SK-N-SH treated with all-trans-retinoic acid at 6 μM for 48 hours (cell line): ENCODE measurements around the gene OR4Q2.

ENCODE experiments used
- ARNTL ChIP-seq: fragments of 450-650 bp; formaldehyde crosslinking; IDR thresholded peaks from 2 replicates; pipeline ENCODE4 v1.5.0; 2020; ENCODE audit warnings: low read depth, mild to moderate bottlenecking, moderate library complexity, borderline replicate concordance
- CREB5 ChIP-seq: fragments of 250-450 bp; sonication (Bioruptor Pico); IDR thresholded peaks from 2 replicates; pipeline ENCODE4 v1.5.1; 2020; ENCODE audit warnings: low read depth, mild to moderate bottlenecking, moderate library complexity
- ESRRG ChIP-seq: fragments of 250-450 bp; sonication (Bioruptor Pico); IDR thresholded peaks from 2 replicates; pipeline ENCODE4 v1.6.1; 2021; ENCODE audit warnings: mild to moderate bottlenecking
- ISL1 ChIP-seq: fragments of 250-450 bp; sonication (Bioruptor Pico); IDR thresholded peaks from 2 replicates; pipeline ENCODE4 v2.1.2; 2022; ENCODE audit warnings: mild to moderate bottlenecking, moderate library complexity
- OSR1 ChIP-seq: fragments of 250-450 bp; sonication (Bioruptor Pico); IDR thresholded peaks from 2 replicates; pipeline ENCODE4 v1.8.0; 2022; ENCODE audit warnings: moderate library complexity, mild to moderate bottlenecking, inconsistent platforms
- PATZ1 ChIP-seq: fragments of 250-450 bp; sonication (Bioruptor Pico); IDR thresholded peaks from 2 replicates; pipeline ENCODE4 v1.8.0; 2020; ENCODE audit warnings: mild to moderate bottlenecking, moderate library complexity, borderline replicate concordance
- SNAI2 ChIP-seq: fragments of 250-450 bp; sonication (Bioruptor Pico); IDR thresholded peaks from 2 replicates; pipeline ENCODE4 v1.5.0; 2020; ENCODE audit warnings: mild to moderate bottlenecking, moderate library complexity
- ZFP3 ChIP-seq: fragments of 250-450 bp; sonication (Bioruptor Pico); IDR thresholded peaks from 2 replicates; pipeline ENCODE4 v1.5.0; 2020; ENCODE audit warnings: mild to moderate bottlenecking, moderate library complexity
- ZNF8 ChIP-seq: fragments of 450-650 bp; formaldehyde crosslinking; IDR thresholded peaks from 2 replicates; pipeline ENCODE4 v1.5.0; 2020; ENCODE audit warnings: mild to moderate bottlenecking, moderate library complexity

- TF ChIP-seq ISL1 (CRISPR knock-in tag) (no peak), SNAI2 (CRISPR knock-in tag) (no peak), ZFP3 (CRISPR knock-in tag) (no peak), CREB5 (CRISPR knock-in tag) (no peak), ZNF8 (CRISPR knock-in tag) (no peak), ARNTL (no peak), PATZ1 (CRISPR knock-in tag) (no peak), OSR1 (CRISPR knock-in tag) (no peak), ESRRG (CRISPR knock-in tag) (no peak)
Measured at GRCh38 chr14:20019257-20019865, 17.4 kb downstream of the OR4Q2 start, which contains the start of gene OR4K14.
